Activated CD4-positive, alpha-beta T cell treated with anti-CD3 and anti-CD28 coated beads for 36 hours (primary cell): Measurements from ENCODE around the gene FN1. TPM values are rescaled to one million over a fixed set of nuclear protein-coding genes. Genes with fewer than 3 reads are reported as not detected.
"Not testable (repeated sequence)": the region's sequence is repeated elsewhere in the genome, so short reads cannot be mapped to it uniquely, and the experiment has no call there.

Source experiments
- ATAC-seq: fragments of 200-7000 bp; cut with Tn5 transposase; one replicate; pipeline ENCODE4 v1.10.0; 2021; ENCODE audit warnings: mild to moderate bottlenecking, moderate library complexity
- CTCF ChIA-PET: fragments of 350-600 bp; sonication (Branson Sonifier 250); formaldehyde crosslinking; loops from one replicate; lab custom pipeline; 2021; ENCODE audit warnings: antibody characterized with exemption; lab: Charles Lee
- POLR2A ChIA-PET: fragments of 350-600 bp; sonication (Branson Sonifier 250); formaldehyde crosslinking; loops from one replicate; lab custom pipeline; 2021; ENCODE audit warnings: antibody characterized with exemption, inconsistent platforms; lab: Charles Lee
- DNase-seq: peaks from one replicate; pipeline ENCODE4 v3.0.0-alpha.2; 2020
- H3K27ac Mint-ChIP-seq: one replicate; pipeline ENCODE4 v1.8.0; 2021; ENCODE audit warnings: mixed read lengths
- H3K27me3 Mint-ChIP-seq: one replicate; pipeline ENCODE4 v1.8.0; 2021; ENCODE audit warnings: mixed read lengths
- H3K36me3 Mint-ChIP-seq: one replicate; pipeline ENCODE4 v1.8.0; 2021; ENCODE audit warnings: low read depth, mixed read lengths
- H3K4me1 Mint-ChIP-seq: one replicate; pipeline ENCODE4 v1.8.0; 2021; ENCODE audit warnings: mixed read lengths
- H3K4me3 Mint-ChIP-seq: one replicate; pipeline ENCODE4 v1.8.0; 2021; ENCODE audit warnings: mild to moderate bottlenecking, moderate library complexity, mixed read lengths
- H3K9me3 Mint-ChIP-seq: one replicate; pipeline ENCODE4 v1.8.0; 2021; ENCODE audit warnings: low read depth, mixed read lengths
- intact Hi-C, 2 experiments: fragments of 100-400 bp; cut with DNase I in 1 of 2; cut with micrococcal nuclease in 1 of 2; formaldehyde crosslinking; loops; one replicate each; pipeline versions ENCODE4 v1.14.2 to v1.15.1; 2022 to 2024; cut with DNase I, micrococcal nuclease
- total RNA-seq, 2 experiments: library from RNA; stranded (reverse); gene quantifications; one replicate each; pipeline ENCODE4 v1.2.3, GENCODE V29; 2021

Gene FN1
- total RNA-seq, 2 experiments from 2014 or later: 0.59 to 0.70 TPM

GRCh38 chr2:215360059-215360458 is 75.8 kb downstream of the FN1 start:
- H3K4me3 Mint-ChIP-seq, POLR2A ChIA-PET, ATAC-seq, intact Hi-C loops, CTCF ChIA-PET, H3K9me3 Mint-ChIP-seq, H3K27me3 Mint-ChIP-seq, H3K27ac Mint-ChIP-seq, DNase-seq, H3K4me1 Mint-ChIP-seq: not testable (repeated sequence)
- peaks cover 28% of the 10 kb centered on the region for H3K36me3 Mint-ChIP-seq

DNA sequence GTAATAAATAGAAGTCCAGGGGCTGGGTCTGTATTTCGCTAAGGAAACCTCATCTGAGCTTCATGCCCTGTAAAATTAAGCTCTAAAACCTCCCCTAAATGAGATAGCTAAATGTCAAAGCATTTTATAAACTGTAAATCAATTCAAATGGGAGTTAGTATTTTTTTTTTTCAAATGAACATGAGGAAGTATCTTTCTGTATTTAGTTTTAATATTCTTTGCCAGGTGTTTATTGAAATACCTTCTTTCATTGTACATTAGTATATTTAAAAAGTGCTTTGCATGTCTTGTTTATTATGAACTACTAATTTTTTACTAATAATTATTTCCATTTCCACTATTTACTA is 76.3 kb downstream of the FN1 start:
- CTCF ChIA-PET: interaction anchor here (0.6 to 0.7 kb wide), 3 partner anchors 478 to 587 kb away, joined by 3 to 5 read pairs (median 4); no protein-coding TSS in a partner anchor
- POLR2A ChIA-PET: no interaction called here
- Mint-ChIP-seq H3K4me3 (no peak overlapping the region), H3K27ac (no peak overlapping the region), H3K4me1 (no peaks in the 10 kb centered on the region), H3K9me3 (no peaks in the 10 kb centered on the region), H3K36me3 (peaks cover 29% of the 10 kb centered on the region), H3K27me3 (no peaks in the 10 kb centered on the region)
- no peak for DNase-seq
- intact Hi-C loops: no loop called here
- no peak for ATAC-seq

- intact Hi-C loops: no loop called here
- no peaks in the 10 kb centered on the region for H3K9me3 Mint-ChIP-seq
- ATAC-seq (no peak), DNase-seq (no peak)
- H3K4me1 Mint-ChIP-seq: no peaks in the 10 kb centered on the region
- no peak overlapping the region for H3K27ac Mint-ChIP-seq
- H3K36me3 Mint-ChIP-seq: peaks cover 28% of the 10 kb centered on the region
- ChIA-PET POLR2A (no interaction called here), CTCF (interaction anchor here (0.6 to 0.7 kb wide), 3 partner anchors 477 to 587 kb away, joined by 3 to 5 read pairs (median 4); no protein-coding TSS in a partner anchor)
- no peaks in the 10 kb centered on the region for H3K27me3 Mint-ChIP-seq
- H3K4me3 Mint-ChIP-seq: no peak overlapping the region
Measured at GRCh38 chr2:215358891-215359575, 76.8 kb downstream of the FN1 start.

GRCh38 chr2:215358312-215358845 is 77.5 kb downstream of the FN1 start:
- intact Hi-C loops: no loop called here
- DNase-seq (no peak), ATAC-seq (no peak)
- Mint-ChIP-seq H3K27me3 (no peaks in the 10 kb centered on the region), H3K9me3 (no peaks in the 10 kb centered on the region), H3K36me3 (peaks cover 23% of the 10 kb centered on the region), H3K4me1 (no peaks in the 10 kb centered on the region), H3K4me3 (no peak overlapping the region), H3K27ac (no peak overlapping the region)
- CTCF ChIA-PET: no interaction called here
- POLR2A ChIA-PET: no interaction called here

DNA sequence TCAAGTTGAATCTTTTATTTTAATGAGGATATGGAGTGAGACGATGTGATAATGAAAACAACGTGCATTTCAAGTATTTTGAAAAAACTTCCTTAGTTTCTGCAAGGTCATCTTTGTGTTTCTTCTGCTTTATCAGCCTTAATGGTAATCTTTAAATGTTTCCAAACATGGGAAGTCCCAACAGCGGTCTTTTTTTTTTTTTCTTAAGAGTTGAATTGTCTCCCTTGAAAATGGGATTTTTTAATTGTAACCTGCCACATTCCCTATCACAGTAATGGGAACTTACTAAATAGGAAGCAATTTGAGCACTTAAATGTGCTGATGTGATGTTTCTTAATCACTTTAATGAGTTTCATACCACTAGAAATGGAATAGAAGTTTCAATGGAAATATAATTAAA is 78.2 kb downstream of the FN1 start:
- ChIA-PET CTCF (no interaction called here), POLR2A (no interaction called here)
- H3K4me1 Mint-ChIP-seq: no peaks in the 10 kb centered on the region
- no peak overlapping the region for H3K27ac Mint-ChIP-seq
- intact Hi-C loops: no loop called here
- H3K27me3 Mint-ChIP-seq: no peaks in the 10 kb centered on the region
- DNase-seq (no peak), ATAC-seq (no peak)
- H3K36me3 Mint-ChIP-seq: peaks cover 25% of the 10 kb centered on the region
- H3K4me3 Mint-ChIP-seq: no peak overlapping the region
- H3K9me3 Mint-ChIP-seq: no peaks in the 10 kb centered on the region

DNA sequence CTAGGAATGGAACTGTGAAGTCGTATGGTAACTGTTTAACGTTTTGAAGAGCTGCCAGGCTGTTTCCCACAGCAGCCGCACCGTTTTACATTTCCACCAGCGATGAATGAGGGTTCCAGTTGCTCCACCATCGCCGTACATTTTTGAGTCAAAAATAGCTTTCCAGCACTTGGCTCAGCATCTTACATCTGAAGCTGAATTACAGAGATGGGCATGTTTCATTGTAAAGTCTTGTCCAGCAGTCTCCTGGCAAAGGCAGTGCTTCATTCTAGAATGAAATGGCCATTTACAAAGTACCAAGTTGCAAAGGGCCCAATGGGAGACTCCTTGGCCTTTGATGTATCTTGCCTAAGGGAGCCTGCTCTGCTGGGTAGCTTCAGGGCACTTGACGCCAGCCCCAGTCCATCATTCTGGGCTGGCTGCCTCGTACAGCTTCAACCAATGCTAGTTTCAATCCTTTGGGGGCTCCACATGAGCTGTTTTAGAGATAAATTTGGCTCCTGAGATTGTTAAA is 78.9 kb downstream of the FN1 start:
- ChIA-PET POLR2A (interaction anchor here (0.5 to 0.6 kb wide), 2 partner anchors 14 to 23 kb away, joined by 3 to 4 read pairs; no protein-coding TSS in a partner anchor), CTCF (no interaction called here)
- Mint-ChIP-seq H3K4me1 (no peaks in the 10 kb centered on the region), H3K4me3 (no peak overlapping the region), H3K9me3 (no peaks in the 10 kb centered on the region), H3K27me3 (no peaks in the 10 kb centered on the region), H3K36me3 (peaks cover 20% of the 10 kb centered on the region), H3K27ac (no peak overlapping the region)
- DNase-seq (no peak), ATAC-seq (no peak)
- intact Hi-C loops: no loop called here

- Mint-ChIP-seq H3K36me3 (peaks cover 25% of the 10 kb centered on the region), H3K4me1 (no peaks in the 10 kb centered on the region), H3K27me3 (no peaks in the 10 kb centered on the region), H3K9me3 (no peaks in the 10 kb centered on the region), H3K4me3 (no peak overlapping the region), H3K27ac (no peak overlapping the region)
- CTCF ChIA-PET: no interaction called here
- intact Hi-C loops: no loop called here
- ATAC-seq: no peak
- no peak for DNase-seq
- POLR2A ChIA-PET: interaction anchor here (0.5 to 0.6 kb wide), 2 partner anchors 15 to 22 kb away, joined by 3 to 4 read pairs; no protein-coding TSS in a partner anchor
Measured at GRCh38 chr2:215356334-215356947, 79.4 kb downstream of the FN1 start.

DNA sequence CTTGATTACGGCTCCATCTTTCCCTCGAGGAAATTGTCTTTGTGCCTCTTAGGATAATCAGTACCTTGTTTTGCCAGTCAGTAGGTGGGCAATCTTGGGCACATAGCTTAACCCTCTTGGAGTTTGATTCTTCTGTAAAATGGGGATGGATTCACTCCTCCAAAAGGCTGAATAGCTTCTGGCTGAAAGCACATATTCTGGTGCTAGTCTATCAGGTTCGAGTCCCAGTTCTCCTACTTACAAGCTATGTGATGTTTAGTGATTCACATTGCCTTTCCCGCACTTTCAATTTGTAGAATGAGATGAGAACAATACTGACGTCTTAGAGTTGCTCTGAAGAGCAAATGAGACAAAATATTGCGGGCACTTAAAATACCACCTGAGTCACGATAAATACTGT is 80.1 kb downstream of the FN1 start:
- ChIA-PET CTCF (no interaction called here), POLR2A (no interaction called here)
- DNase-seq (no peak), ATAC-seq (no peak)
- no peak overlapping the region for H3K27ac Mint-ChIP-seq
- no peak overlapping the region for H3K4me3 Mint-ChIP-seq
- H3K27me3 Mint-ChIP-seq: no peaks in the 10 kb centered on the region
- H3K36me3 Mint-ChIP-seq: peaks cover 29% of the 10 kb centered on the region
- intact Hi-C loops: no loop called here
- H3K9me3 Mint-ChIP-seq: no peaks in the 10 kb centered on the region
- H3K4me1 Mint-ChIP-seq: no peaks in the 10 kb centered on the region

- no peak for DNase-seq
- ChIA-PET POLR2A (no interaction called here), CTCF (no interaction called here)
- Mint-ChIP-seq H3K4me3 (no peak overlapping the region), H3K36me3 (peaks cover 33% of the 10 kb centered on the region), H3K27me3 (no peaks in the 10 kb centered on the region), H3K27ac (no peak overlapping the region), H3K4me1 (no peaks in the 10 kb centered on the region), H3K9me3 (no peaks in the 10 kb centered on the region)
- intact Hi-C loops: no loop called here
- ATAC-seq: no peak
Measured at GRCh38 chr2:215354771-215355695, 80.8 kb downstream of the FN1 start.

- DNase-seq: no peak
- Mint-ChIP-seq H3K27ac (no peak overlapping the region), H3K9me3 (no peaks in the 10 kb centered on the region), H3K4me3 (no peak overlapping the region), H3K27me3 (no peaks in the 10 kb centered on the region), H3K4me1 (no peaks in the 10 kb centered on the region), H3K36me3 (peaks cover 52% of the 10 kb centered on the region)
- ChIA-PET POLR2A (no interaction called here), CTCF (no interaction called here)
- ATAC-seq: no peak
- intact Hi-C loops: no loop called here
Measured at GRCh38 chr2:215352602-215353001, 83.3 kb downstream of the FN1 start.

DNA sequence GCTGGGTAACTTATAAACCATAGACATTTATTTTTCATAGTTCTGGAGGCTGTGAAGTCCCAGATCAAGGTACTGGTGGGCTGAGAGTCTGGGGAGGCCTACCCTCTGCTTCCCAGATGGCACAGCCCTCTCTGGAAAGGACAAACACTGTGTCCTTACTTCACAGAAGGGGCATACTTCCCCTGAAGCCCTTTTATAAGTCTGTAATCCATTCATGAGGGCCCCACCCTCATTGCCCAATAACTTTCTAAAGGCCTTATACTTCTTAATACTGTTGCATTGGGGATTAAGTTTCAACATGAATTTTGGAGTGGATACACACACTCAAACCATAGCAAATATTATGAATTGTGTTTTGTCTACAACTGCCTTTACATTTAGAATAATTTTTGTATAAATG is 88.0 kb downstream of the FN1 start:
- Mint-ChIP-seq H3K9me3 (no peaks in the 10 kb centered on the region), H3K27ac (no peak overlapping the region), H3K4me3 (no peak overlapping the region), H3K4me1 (no peaks in the 10 kb centered on the region), H3K27me3 (no peaks in the 10 kb centered on the region), H3K36me3 (peaks cover 75% of the 10 kb centered on the region)
- ATAC-seq: no peak
- ChIA-PET POLR2A (no interaction called here), CTCF (no interaction called here)
- DNase-seq: no peak
- intact Hi-C loops: no loop called here
